Prostate gland (tissue), 2 donors: Measurements from ENCODE around the gene RAB40C.

Source experiments
- POLR2A ChIP-seq: fragments of 450-650 bp; IDR thresholded peaks from one replicate; pipeline ENCODE4 v1.6.1; 2016; ENCODE audit warnings: antibody characterized with exemption, mild to moderate bottlenecking
- POLR2AphosphoS5 ChIP-seq: sonication (generic); formaldehyde crosslinking; IDR thresholded peaks from one replicate; pipeline ENCODE4 v1.6.1; 2017; ENCODE audit warnings: antibody characterized with exemption
- TF ChIP-seq, protein P1 (sequence below), 4 experiments: fragments of 200-600 bp in 2 of 4; fragments of 450-650 bp in 2 of 4; sonication (generic) in 2 of 4; IDR thresholded peaks; 1 replicate in 3 of 4; 2 replicates in 1 of 4; pipeline ENCODE4 v1.5.1; 2016 to 2019; ENCODE audit warnings: antibody characterized with exemption in 4 of 4, mild to moderate bottlenecking in 2 of 4, moderate library complexity in 2 of 4

DNA sequence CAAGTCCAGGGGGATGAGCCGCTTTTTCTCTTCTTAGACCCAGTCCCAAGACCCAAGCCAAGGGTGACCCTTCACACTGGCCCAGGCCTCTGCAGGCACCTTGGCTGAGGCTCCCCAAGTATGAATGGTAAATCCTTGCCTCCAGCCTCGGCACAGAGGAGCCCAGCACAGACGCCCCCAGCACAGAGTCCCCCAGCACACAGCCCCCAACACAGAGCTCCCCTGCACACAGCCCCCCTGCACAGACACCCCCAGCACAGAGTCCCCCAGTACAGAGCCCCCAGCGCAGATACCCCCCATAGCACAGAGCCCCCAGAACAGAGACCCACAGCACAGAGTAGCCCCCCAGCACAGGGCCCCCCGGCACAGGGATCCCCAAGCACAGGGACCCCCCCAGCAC lies 50.7 kb downstream of the RAB40C start:
- TF ChIP-seq, protein P1, sequence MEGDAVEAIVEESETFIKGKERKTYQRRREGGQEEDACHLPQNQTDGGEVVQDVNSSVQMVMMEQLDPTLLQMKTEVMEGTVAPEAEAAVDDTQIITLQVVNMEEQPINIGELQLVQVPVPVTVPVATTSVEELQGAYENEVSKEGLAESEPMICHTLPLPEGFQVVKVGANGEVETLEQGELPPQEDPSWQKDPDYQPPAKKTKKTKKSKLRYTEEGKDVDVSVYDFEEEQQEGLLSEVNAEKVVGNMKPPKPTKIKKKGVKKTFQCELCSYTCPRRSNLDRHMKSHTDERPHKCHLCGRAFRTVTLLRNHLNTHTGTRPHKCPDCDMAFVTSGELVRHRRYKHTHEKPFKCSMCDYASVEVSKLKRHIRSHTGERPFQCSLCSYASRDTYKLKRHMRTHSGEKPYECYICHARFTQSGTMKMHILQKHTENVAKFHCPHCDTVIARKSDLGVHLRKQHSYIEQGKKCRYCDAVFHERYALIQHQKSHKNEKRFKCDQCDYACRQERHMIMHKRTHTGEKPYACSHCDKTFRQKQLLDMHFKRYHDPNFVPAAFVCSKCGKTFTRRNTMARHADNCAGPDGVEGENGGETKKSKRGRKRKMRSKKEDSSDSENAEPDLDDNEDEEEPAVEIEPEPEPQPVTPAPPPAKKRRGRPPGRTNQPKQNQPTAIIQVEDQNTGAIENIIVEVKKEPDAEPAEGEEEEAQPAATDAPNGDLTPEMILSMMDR (IDR thresholded peaks at IDR 0.05) = no peak
- no peak for TF ChIP-seq POLR2A
- TF ChIP-seq POLR2AphosphoS5 = no peak
